DMS 273 (cell line): ENCODE data around the gene NAT8L.

Experiments
- DNase-seq: peaks from one replicate; lab custom pipeline; 2025; ENCODE audit not compliant: unreplicated experiment; lab: John Stamatoyannopoulos, UW

NAT8L gene

GRCh38 chr4:2091990-2092668 is 33.0 kb downstream of the NAT8L start:
- DNase-seq: no peak

- no peak for DNase-seq
These were observed 33.5 kb downstream of the NAT8L start for GRCh38 chr4:2092669-2093053.

- DNase-seq: no peak
These were observed 34.1 kb downstream of the NAT8L start for GRCh38 chr4:2093265-2093664.

- DNase-seq: no peak
These were observed 35.4 kb downstream of the NAT8L start for GRCh38 chr4:2094545-2094944.

- DNase-seq: no peak
These were observed 36.3 kb downstream of the NAT8L start for GRCh38 chr4:2095236-2096072.

GRCh38 chr4:2096073-2096609 is 37.0 kb downstream of the NAT8L start:
- no peak for DNase-seq

- DNase-seq: no peak
These were observed 42.4 kb downstream of the NAT8L start for GRCh38 chr4:2101346-2102044.

- no peak for DNase-seq
These were observed 43.1 kb downstream of the NAT8L start for GRCh38 chr4:2102045-2102883.

- DNase-seq: no peak
These were observed 44.2 kb downstream of the NAT8L start for GRCh38 chr4:2103127-2103842.

- DNase-seq: no peak
These were observed 44.9 kb downstream of the NAT8L start for GRCh38 chr4:2103843-2104547.

- no peak for DNase-seq
These were observed 45.6 kb downstream of the NAT8L start for GRCh38 chr4:2104556-2105345.

GRCh38 chr4:2105559-2105958 is 46.4 kb downstream of the NAT8L start:
- no peak for DNase-seq

GRCh38 chr4:2116687-2117400 is 57.7 kb downstream of the NAT8L start:
- DNase-seq: no peak
